GM12878 (cell line): ENCODE results near the gene RAD21L1.

Experiments used
- CBX3 ChIP-seq: fragments of 200-600 bp; sonication (generic); IDR thresholded peaks from 2 replicates; pipeline ENCODE4 v1.6.1; 2016; ENCODE audit warnings: low read depth, borderline replicate concordance
- POLR2AphosphoS5 ChIP-seq: IDR thresholded peaks from 2 replicates; pipeline ENCODE4 v1.6.1; 2011; ENCODE audit warnings: mild to moderate bottlenecking, low read length, inconsistent platforms
- TCF7 ChIP-seq: IDR thresholded peaks from 2 replicates; pipeline ENCODE4 v1.6.1; 2014; ENCODE audit warnings: antibody characterized with exemption, borderline replicate concordance
- ZNF24 ChIP-seq: fragments of 450-650 bp; IDR thresholded peaks from 2 replicates; pipeline ENCODE4 v1.6.1; 2017; ENCODE audit warnings: antibody characterized with exemption, mild to moderate bottlenecking
- TF ChIP-seq, protein P1 (sequence below), 3 experiments: IDR thresholded peaks in 2 of 3; conservative IDR thresholded peaks in 1 of 3; 2 replicates each; pipeline ENCODE4 v1.5.1; 2011; ENCODE audit warnings: low read depth in 3 of 3, low read length in 3 of 3, mild to moderate bottlenecking in 3 of 3, control low read depth in 2 of 3, moderate library complexity in 2 of 3, inconsistent platforms in 1 of 3, mixed read lengths in 1 of 3; ENCODE audit not compliant: control insufficient read depth in 2 of 3, insufficient read depth in 1 of 3; ENCODE audit errors: extremely low read depth in 1 of 3

DNA sequence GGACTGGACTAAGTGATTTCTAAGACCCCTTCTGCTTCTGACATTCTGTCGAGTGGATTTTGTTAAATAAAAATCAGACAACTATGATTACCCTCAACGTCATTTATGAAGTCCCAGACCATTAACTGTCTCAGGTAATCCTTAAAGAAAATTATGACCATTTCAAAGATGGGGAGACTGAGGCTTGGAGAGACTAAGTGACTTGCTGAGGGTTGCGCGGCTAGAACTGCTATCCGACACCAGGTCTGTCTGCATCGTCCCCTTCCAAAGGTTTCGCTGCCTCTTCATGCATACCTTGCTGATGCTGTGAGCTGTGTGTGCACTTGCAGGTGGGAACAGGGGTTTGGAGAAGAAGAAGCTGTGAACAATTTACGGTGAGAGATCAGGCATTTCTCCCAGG lies 43.4 kb downstream of the RAD21L1 start:
- TF ChIP-seq TCF7, result no peak
- TF ChIP-seq, protein P1, sequence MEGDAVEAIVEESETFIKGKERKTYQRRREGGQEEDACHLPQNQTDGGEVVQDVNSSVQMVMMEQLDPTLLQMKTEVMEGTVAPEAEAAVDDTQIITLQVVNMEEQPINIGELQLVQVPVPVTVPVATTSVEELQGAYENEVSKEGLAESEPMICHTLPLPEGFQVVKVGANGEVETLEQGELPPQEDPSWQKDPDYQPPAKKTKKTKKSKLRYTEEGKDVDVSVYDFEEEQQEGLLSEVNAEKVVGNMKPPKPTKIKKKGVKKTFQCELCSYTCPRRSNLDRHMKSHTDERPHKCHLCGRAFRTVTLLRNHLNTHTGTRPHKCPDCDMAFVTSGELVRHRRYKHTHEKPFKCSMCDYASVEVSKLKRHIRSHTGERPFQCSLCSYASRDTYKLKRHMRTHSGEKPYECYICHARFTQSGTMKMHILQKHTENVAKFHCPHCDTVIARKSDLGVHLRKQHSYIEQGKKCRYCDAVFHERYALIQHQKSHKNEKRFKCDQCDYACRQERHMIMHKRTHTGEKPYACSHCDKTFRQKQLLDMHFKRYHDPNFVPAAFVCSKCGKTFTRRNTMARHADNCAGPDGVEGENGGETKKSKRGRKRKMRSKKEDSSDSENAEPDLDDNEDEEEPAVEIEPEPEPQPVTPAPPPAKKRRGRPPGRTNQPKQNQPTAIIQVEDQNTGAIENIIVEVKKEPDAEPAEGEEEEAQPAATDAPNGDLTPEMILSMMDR (IDR thresholded peaks at IDR 0.05 in 2 of 3, conservative IDR thresholded peaks at IDR 0.05 in 1 of 3; ENCODE audit: control insufficient read depth in 2 of 3, extremely low read depth in 1 of 3, insufficient read depth in 1 of 3, low read depth in 3 of 3, low read length in 3 of 3), result no peak
- no peak for TF ChIP-seq CBX3
- TF ChIP-seq ZNF24, result no peak
- no peak for TF ChIP-seq POLR2AphosphoS5
